Esophagus muscularis mucosa (tissue), 4 donors: ENCODE data around the gene CHRNA3. TPM values are rescaled to one million over a fixed set of nuclear protein-coding genes. Genes with fewer than 3 reads are reported as not detected.

ENCODE experiments used
- DNase-seq: peaks from one replicate; pipeline ENCODE4 v3.0.0-alpha.2; 2017; ENCODE audit errors: extremely low spot score
- H3K27ac ChIP-seq, 4 donors: fragments of 200-600 bp; sonication (generic); replicated peaks in 1 of 4; 1 replicate in 3 of 4; 2 replicates in 1 of 4; pipeline ENCODE4 v1.5.1; 2016 to 2019; ENCODE audit warnings: mild to moderate bottlenecking in 1 of 4
- H3K27me3 ChIP-seq, 4 donors: fragments of 200-600 bp; sonication (generic); one replicate each; pipeline versions ENCODE4 v1.5.1 to v1.6.0; 2016 to 2019
- H3K36me3 ChIP-seq, 4 donors: fragments of 200-600 bp; sonication (generic); one replicate each; pipeline ENCODE4 v1.5.1; 2016 to 2019
- H3K4me1 ChIP-seq, 4 donors: fragments of 200-600 bp; sonication (generic); one replicate each; pipeline ENCODE4 v1.5.1; 2016 to 2019
- H3K4me3 ChIP-seq, 4 donors: fragments of 200-600 bp; sonication (generic); 1 replicate in 2 of 4; 2 replicates in 2 of 4; pipeline ENCODE4 v1.5.1; 2016 to 2019; ENCODE audit warnings: mild to moderate bottlenecking in 4 of 4, moderate library complexity in 1 of 4
- H3K9me3 ChIP-seq, 4 donors: fragments of 200-600 bp; sonication (generic); 1 replicate in 3 of 4; 2 replicates in 1 of 4; pipeline ENCODE4 v1.5.1; 2016 to 2019
- CTCF ChIP-seq, 3 experiments: fragments of 200-600 bp in 2 of 3; fragments of 450-650 bp in 1 of 3; sonication (generic) in 2 of 3; IDR thresholded peaks; one replicate each; pipeline ENCODE4 v1.5.1; 2017 to 2019; ENCODE audit warnings: antibody characterized with exemption in 3 of 3, mild to moderate bottlenecking in 2 of 3, moderate library complexity in 1 of 3
- EP300 ChIP-seq: sonication (generic); formaldehyde crosslinking; IDR thresholded peaks from one replicate; pipeline ENCODE4 v1.6.1; 2017; ENCODE audit warnings: antibody characterized with exemption
- POLR2A ChIP-seq: fragments of 450-650 bp; IDR thresholded peaks from one replicate; pipeline ENCODE4 v1.6.1; 2017; ENCODE audit warnings: antibody characterized with exemption, moderate library complexity, mild to moderate bottlenecking, low read depth
- POLR2AphosphoS5 ChIP-seq, 2 donors: sonication (generic); formaldehyde crosslinking; IDR thresholded peaks; one replicate each; pipeline ENCODE4 v1.6.1; 2017; ENCODE audit warnings: antibody characterized with exemption in 2 of 2
- WGBS: methylation state at CpG from one replicate; pipeline ENCODE4 v1.1.5; 2018; 5-methylcytosine and 5-hydroxymethylcytosine counted together
- intact Hi-C: fragments of 100-400 bp; cut with DNase I; formaldehyde crosslinking; loops from one replicate; pipeline ENCODE4 v1.15.1; 2023
- total RNA-seq, 4 donors: library from RNA; depleted of rRNA; stranded (reverse); fragments of >200 nt; gene quantifications; one replicate each; pipeline versions ENCODE4 v1.1.0 to v1.2.1, GENCODE V29; 2016

The CHRNA3 gene
- total RNA-seq, 4 donors from 2014 or later: 1.9 to 3.5 (median 3.1) TPM

GRCh38 chr15:78634210-78635145, 13.7 kb upstream of the CHRNA3 start:
- Histone ChIP-seq H3K27ac (no peak overlapping the region), H3K4me3 (no peak overlapping the region), H3K9me3 (peaks cover 0 to 15% (median 9%) of the 10 kb centered on the region in 4 donors), H3K36me3 (no peaks in the 10 kb centered on the region), H3K27me3 (peaks cover 0 to 5% (median 0%) of the 10 kb centered on the region in 4 donors), H3K4me1 (no peaks in the 10 kb centered on the region)
- no peak for DNase-seq
- WGBS: 79% methylated on average over 7 of the region's 12 CpGs
- intact Hi-C loops: no loop called here
- TF ChIP-seq POLR2A (no peak), EP300 (no peak), POLR2AphosphoS5 (IDR thresholded peaks at IDR 0.05) (no peak), CTCF (IDR thresholded peaks at IDR 0.05) (no peak)

GRCh38 chr15:78633348-78633747, 12.6 kb upstream of the CHRNA3 start:
- Histone ChIP-seq H3K9me3 (peaks cover 0 to 15% (median 9%) of the 10 kb centered on the region in 4 donors), H3K27me3 (peaks cover 0 to 14% (median 0%) of the 10 kb centered on the region in 4 donors), H3K4me1 (no peaks in the 10 kb centered on the region), H3K36me3 (no peaks in the 10 kb centered on the region), H3K27ac (no peak overlapping the region), H3K4me3 (no peak overlapping the region)
- intact Hi-C loops: no loop called here
- TF ChIP-seq POLR2AphosphoS5 (IDR thresholded peaks at IDR 0.05): no peak
- TF ChIP-seq POLR2A: no peak
- no peak for TF ChIP-seq EP300
- TF ChIP-seq CTCF (IDR thresholded peaks at IDR 0.05): no peak
- 100% methylated on average over 2 of the region's 2 CpGs for WGBS
- no peak for DNase-seq

GRCh38 chr15:78630886-78631633, 10.3 kb upstream of the CHRNA3 start:
- 84% methylated on average over 8 of the region's 9 CpGs for WGBS
- Histone ChIP-seq H3K4me1 (no peaks in the 10 kb centered on the region), H3K27ac (no peak overlapping the region), H3K27me3 (peaks cover 0 to 26% (median 0%) of the 10 kb centered on the region in 4 donors), H3K4me3 (no peak overlapping the region), H3K9me3 (peaks cover 0 to 15% (median 9%) of the 10 kb centered on the region in 4 donors), H3K36me3 (no peaks in the 10 kb centered on the region)
- intact Hi-C loops: no loop called here
- no peak for TF ChIP-seq POLR2AphosphoS5 (IDR thresholded peaks at IDR 0.05)
- no peak for DNase-seq

- TF ChIP-seq EP300 (no peak), CTCF (IDR thresholded peaks at IDR 0.05) (no peak), POLR2A (no peak), POLR2AphosphoS5 (IDR thresholded peaks at IDR 0.05) (no peak)
- no peak overlapping the region for H3K4me3 ChIP-seq
- H3K27me3 ChIP-seq: peaks cover 0 to 31% (median 0%) of the 10 kb centered on the region in 4 donors
- intact Hi-C loops: no loop called here
- no peak for DNase-seq
- H3K36me3 ChIP-seq: no peaks in the 10 kb centered on the region
- H3K9me3 ChIP-seq: peaks cover 0 to 15% (median 9%) of the 10 kb centered on the region in 4 donors
- WGBS: 95% methylated on average over 8 of the region's 12 CpGs
- H3K27ac ChIP-seq: no peak overlapping the region
- no peaks in the 10 kb centered on the region for H3K4me1 ChIP-seq
These were observed 8.9 kb upstream of the CHRNA3 start for GRCh38 chr15:78629716-78630065.

GRCh38 chr15:78629031-78629715, 8.4 kb upstream of the CHRNA3 start:
- WGBS: 92% methylated on average over 29 of the region's 29 CpGs
- TF ChIP-seq POLR2AphosphoS5 (IDR thresholded peaks at IDR 0.05) (no peak), CTCF (IDR thresholded peaks at IDR 0.05) (no peak), EP300 (no peak), POLR2A (no peak)
- peaks cover 0 to 15% (median 9%) of the 10 kb centered on the region in 4 donors for H3K9me3 ChIP-seq
- intact Hi-C loops: no loop called here
- no peak for DNase-seq
- H3K27me3 ChIP-seq: peaks cover 0 to 34% (median 0%) of the 10 kb centered on the region in 4 donors
- no peak overlapping the region for H3K4me3 ChIP-seq
- H3K27ac ChIP-seq: no peak overlapping the region
- no peaks in the 10 kb centered on the region for H3K36me3 ChIP-seq
- H3K4me1 ChIP-seq: no peaks in the 10 kb centered on the region
